MM.1S (cell line): ENCODE results near the gene FAH.

Experiments
- DNase-seq: peaks from one replicate; pipeline ENCODE4 v3.0.0-alpha.2; 2015
- H2AFZ ChIP-seq: fragments of 300-600 bp; sonication (generic); 2 replicates; pipeline ENCODE4 v1.6.0; 2016; ENCODE audit warnings: antibody characterized with exemption, low read length
- H3F3A ChIP-seq: fragments of 300-600 bp; sonication (generic); 2 replicates; pipeline ENCODE4 v1.6.1; 2016; ENCODE audit warnings: mild to moderate bottlenecking, antibody characterized with exemption, low read length, moderate library complexity, mixed read lengths; ENCODE audit not compliant: insufficient read depth
- H3K27ac ChIP-seq: fragments of 300-600 bp; sonication (generic); 2 replicates; pipeline ENCODE4 v1.5.1; 2016; ENCODE audit warnings: mild to moderate bottlenecking, low read length
- H3K27me3 ChIP-seq: fragments of 300-600 bp; sonication (generic); replicated peaks from 2 replicates; pipeline ENCODE4 v1.6.0; 2016; ENCODE audit warnings: low read length; ENCODE audit not compliant: insufficient read depth
- H3K36me3 ChIP-seq: fragments of 300-600 bp; sonication (generic); replicated peaks from 2 replicates; pipeline ENCODE4 v1.6.1; 2016; ENCODE audit warnings: mild to moderate bottlenecking, low read length, mixed read lengths; ENCODE audit not compliant: insufficient read depth
- H3K4me1 ChIP-seq: fragments of 300-600 bp; sonication (generic); 2 replicates; pipeline ENCODE4 v1.6.1; 2016; ENCODE audit warnings: low read length, mixed read lengths
- H3K4me2 ChIP-seq: fragments of 300-600 bp; sonication (generic); 2 replicates; pipeline ENCODE4 v1.6.0; 2016; ENCODE audit warnings: low read depth, low read length
- H3K4me3 ChIP-seq: fragments of 300-600 bp; sonication (generic); 2 replicates; pipeline ENCODE4 v1.5.1; 2016; ENCODE audit warnings: low read length, mixed read lengths
- H3K79me2 ChIP-seq: fragments of 300-600 bp; sonication (generic); 2 replicates; pipeline ENCODE4 v1.6.1; 2016; ENCODE audit warnings: mixed run types, low read length, mixed read lengths
- H3K9ac ChIP-seq: fragments of 300-600 bp; sonication (generic); 2 replicates; pipeline ENCODE4 v1.6.1; 2016; ENCODE audit warnings: low read length, mixed read lengths
- H3K9me2 ChIP-seq: fragments of 300-600 bp; sonication (generic); replicated peaks from 2 replicates; pipeline ENCODE4 v1.6.1; 2016; ENCODE audit warnings: mild to moderate bottlenecking, low read length, mixed read lengths; ENCODE audit not compliant: insufficient read depth
- H3K9me3 ChIP-seq: fragments of 300-600 bp; sonication (generic); replicated peaks from 2 replicates; pipeline ENCODE4 v1.6.1; 2016; ENCODE audit warnings: mild to moderate bottlenecking, low read length, mixed read lengths; ENCODE audit not compliant: insufficient read depth
- H4K20me1 ChIP-seq: fragments of 300-600 bp; sonication (generic); 2 replicates; pipeline ENCODE4 v1.6.1; 2016; ENCODE audit warnings: mild to moderate bottlenecking, low read length, moderate library complexity, mixed read lengths; ENCODE audit not compliant: insufficient read depth
- CTCF ChIP-seq: fragments of 300-600 bp; sonication (generic); IDR thresholded peaks from 2 replicates; pipeline ENCODE4 v1.5.1; 2016; ENCODE audit warnings: antibody characterized with exemption, low read length, mixed read lengths
- EZH2 ChIP-seq: fragments of 300-600 bp; sonication (generic); optimal IDR thresholded peaks from 2 replicates; pipeline ENCODE3; 2017; ENCODE audit warnings: low read depth, mild to moderate bottlenecking, antibody characterized with exemption, low read length, mixed read lengths
- EZH2phosphoT487 ChIP-seq: fragments of 300-600 bp; sonication (generic); IDR thresholded peaks from 2 replicates; pipeline ENCODE4 v1.6.1; 2018; ENCODE audit warnings: antibody characterized with exemption, low read length

The FAH gene

GRCh38 chr15:80159811-80160569 lies 7.2 kb downstream of the FAH start:
- Histone ChIP-seq H4K20me1 (no peaks in the 10 kb centered on the region), H3F3A (peaks cover 10% of the 10 kb centered on the region; the same call in 1 of the 2 replicates), H3K4me1 (peaks cover 20% of the 10 kb centered on the region), H3K9me3 (no peaks in the 10 kb centered on the region), H3K9me2 (no peaks in the 10 kb centered on the region), H3K4me2 (no peak overlapping the region), H3K79me2 (peaks cover 6% of the 10 kb centered on the region), H3K9ac (no peak overlapping the region), H3K27me3 (no peaks in the 10 kb centered on the region), H3K27ac (peak overlapping the region; percentile 76; the same call in 1 of the 2 replicates), H2AFZ (peak overlapping the region; percentile 69), H3K4me3 (no peak overlapping the region), H3K36me3 (no peaks in the 10 kb centered on the region)
- DNase-seq = no peak
- no peak for TF ChIP-seq EZH2phosphoT487
- no peak for TF ChIP-seq CTCF
- TF ChIP-seq EZH2 = no peak

GRCh38 chr15:80160570-80161156 lies 7.9 kb downstream of the FAH start:
- Histone ChIP-seq H3K36me3 (no peaks in the 10 kb centered on the region), H2AFZ (peak overlapping the region; percentile 69), H3K9ac (peak overlapping the region; percentile 16; the same call in 1 of the 2 replicates), H3K27ac (peak overlapping the region; percentile 76), H3K4me3 (no peak overlapping the region), H3K9me3 (no peaks in the 10 kb centered on the region), H3F3A (peaks cover 10% of the 10 kb centered on the region; the same call in 1 of the 2 replicates), H3K4me1 (peaks cover 20% of the 10 kb centered on the region), H3K9me2 (no peaks in the 10 kb centered on the region), H4K20me1 (no peaks in the 10 kb centered on the region), H3K27me3 (no peaks in the 10 kb centered on the region), H3K4me2 (peak overlapping the region; percentile 12; the same call in 1 of the 2 replicates), H3K79me2 (no peaks in the 10 kb centered on the region)
- DNase-seq = peak; percentile 87
- no peak for TF ChIP-seq EZH2phosphoT487
- TF ChIP-seq EZH2 = no peak
- TF ChIP-seq CTCF = no peak

- no peak overlapping the region for H2AFZ ChIP-seq
- H3K27ac ChIP-seq = no peak overlapping the region
- no peaks in the 10 kb centered on the region for H3K79me2 ChIP-seq
- H3K9ac ChIP-seq = no peak overlapping the region
- H3F3A ChIP-seq = peaks cover 10% of the 10 kb centered on the region; the same call in 1 of the 2 replicates
- H3K9me2 ChIP-seq = no peaks in the 10 kb centered on the region
- peaks cover 20% of the 10 kb centered on the region for H3K4me1 ChIP-seq
- no peaks in the 10 kb centered on the region for H3K27me3 ChIP-seq
- H3K4me2 ChIP-seq = no peak overlapping the region
- H3K9me3 ChIP-seq = no peaks in the 10 kb centered on the region
- H3K36me3 ChIP-seq = no peaks in the 10 kb centered on the region
- DNase-seq = no peak
- TF ChIP-seq EZH2 = no peak
- TF ChIP-seq CTCF = no peak
- TF ChIP-seq EZH2phosphoT487 = no peak
- no peak overlapping the region for H3K4me3 ChIP-seq
- H4K20me1 ChIP-seq = no peaks in the 10 kb centered on the region
Measured at GRCh38 chr15:80161468-80162016, 8.7 kb downstream of the FAH start.
